Karpas-422 (cell line): ENCODE data around the gene UBE3D. TPM values are rescaled to one million over a fixed set of nuclear protein-coding genes. Genes with fewer than 3 reads are reported as not detected.

Source experiments
- DNase-seq: peaks from one replicate; pipeline ENCODE4 v3.0.0-alpha.2; 2015
- H2AFZ ChIP-seq: fragments of 200-600 bp; sonication (generic); 2 replicates; pipeline ENCODE4 v1.6.1; 2014; ENCODE audit warnings: antibody characterized with exemption, low read length, mixed read lengths
- H3K27ac ChIP-seq: fragments of 200-600 bp; sonication (generic); 2 replicates; pipeline ENCODE4 v1.5.1; 2014; ENCODE audit warnings: mild to moderate bottlenecking, low read length, moderate library complexity
- H3K27me3 ChIP-seq: fragments of 200-600 bp; sonication (generic); 2 replicates; pipeline ENCODE4 v1.6.1; 2014; ENCODE audit warnings: low read length, mixed read lengths
- H3K36me3 ChIP-seq: fragments of 200-600 bp; sonication (generic); 2 replicates; pipeline ENCODE4 v1.6.1; 2014; ENCODE audit warnings: low read length, mixed read lengths; ENCODE audit not compliant: insufficient read depth
- H3K4me1 ChIP-seq: fragments of 200-600 bp; sonication (generic); 2 replicates; pipeline ENCODE4 v1.6.1; 2014; ENCODE audit warnings: mild to moderate bottlenecking, low read length, mixed read lengths
- H3K4me2 ChIP-seq: fragments of 200-600 bp; sonication (generic); 2 replicates; pipeline ENCODE4 v1.6.1; 2014; ENCODE audit warnings: low read length, low read depth, mild to moderate bottlenecking; ENCODE audit not compliant: poor library complexity, severe bottlenecking
- H3K4me3 ChIP-seq: fragments of 200-600 bp; sonication (generic); 2 replicates; pipeline ENCODE4 v1.5.1; 2014; ENCODE audit warnings: mild to moderate bottlenecking, antibody characterized with exemption, low read length, mixed read lengths
- H3K79me2 ChIP-seq: fragments of 200-600 bp; sonication (generic); 2 replicates; pipeline ENCODE4 v1.6.1; 2014; ENCODE audit warnings: mild to moderate bottlenecking, low read length, mixed read lengths
- H3K9ac ChIP-seq: fragments of 200-600 bp; sonication (generic); 2 replicates; pipeline ENCODE4 v1.6.0; 2014; ENCODE audit warnings: low read length
- H3K9me2 ChIP-seq: fragments of 200-600 bp; sonication (generic), shearing (Covaris generic); replicated peaks from 2 replicates; pipeline ENCODE4 v1.6.0; 2014; ENCODE audit warnings: mild to moderate bottlenecking, low read length, moderate library complexity; ENCODE audit not compliant: insufficient read depth
- H3K9me3 ChIP-seq: fragments of 300-700, 200-600 bp; sonication (generic); 2 replicates; pipeline ENCODE4 v1.6.1; 2014; ENCODE audit warnings: low read length, mixed read lengths
- H4K20me1 ChIP-seq: fragments of 200-600 bp; sonication (generic); 2 replicates; pipeline ENCODE4 v1.6.1; 2014; ENCODE audit warnings: mild to moderate bottlenecking, antibody characterized with exemption, low read length, low read depth; ENCODE audit not compliant: insufficient read depth
- total RNA-seq: library from RNA; depleted of rRNA; stranded (reverse); fragments of >200 nt; shearing (Covaris generic); gene quantifications from 2 replicates; pipeline ENCODE4 v1.2.3, GENCODE V29; 2014; ENCODE audit warnings: low replicate concordance

Gene UBE3D
- total RNA-seq, 1 experiment from 2014 or later, result 25.1 TPM

DNA sequence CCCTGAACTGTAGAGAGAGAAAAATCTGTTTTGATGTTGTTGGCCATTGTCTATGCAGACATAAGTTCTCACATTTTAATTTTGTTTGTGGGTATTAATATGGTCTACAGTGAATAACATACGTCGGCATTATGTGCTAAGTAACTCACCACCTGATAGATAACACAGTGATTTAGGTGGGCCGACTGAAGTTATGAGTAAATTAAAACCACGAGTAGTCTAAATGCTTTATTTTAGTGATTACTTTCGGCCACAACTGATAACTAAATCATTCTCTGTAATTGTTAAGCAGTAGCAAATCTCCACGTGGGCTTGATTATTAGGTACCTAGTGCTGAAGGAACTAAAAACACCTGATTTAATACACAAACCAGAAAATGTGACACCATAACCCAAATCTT is 3.0 kb upstream of the UBE3D start:
- Histone ChIP-seq H3K9me2 (no peaks in the 10 kb centered on the region), H3K9ac (peak overlapping the region; percentile 86), H3K79me2 (peaks cover 78% of the 10 kb centered on the region), H4K20me1 (no peaks in the 10 kb centered on the region), H2AFZ (0 out of 2 replicates have a peak overlapping the region, but pooled peaks have one; percentile 13), H3K4me2 (peak overlapping the region; percentile 84), H3K36me3 (no peaks in the 10 kb centered on the region), H3K4me1 (peaks cover 63% of the 10 kb centered on the region), H3K27ac (peak overlapping the region; percentile 94), H3K27me3 (no peaks in the 10 kb centered on the region), H3K4me3 (peak overlapping the region; percentile 86), H3K9me3 (no peaks in the 10 kb centered on the region)
- peak; percentile 50 for DNase-seq

DNA sequence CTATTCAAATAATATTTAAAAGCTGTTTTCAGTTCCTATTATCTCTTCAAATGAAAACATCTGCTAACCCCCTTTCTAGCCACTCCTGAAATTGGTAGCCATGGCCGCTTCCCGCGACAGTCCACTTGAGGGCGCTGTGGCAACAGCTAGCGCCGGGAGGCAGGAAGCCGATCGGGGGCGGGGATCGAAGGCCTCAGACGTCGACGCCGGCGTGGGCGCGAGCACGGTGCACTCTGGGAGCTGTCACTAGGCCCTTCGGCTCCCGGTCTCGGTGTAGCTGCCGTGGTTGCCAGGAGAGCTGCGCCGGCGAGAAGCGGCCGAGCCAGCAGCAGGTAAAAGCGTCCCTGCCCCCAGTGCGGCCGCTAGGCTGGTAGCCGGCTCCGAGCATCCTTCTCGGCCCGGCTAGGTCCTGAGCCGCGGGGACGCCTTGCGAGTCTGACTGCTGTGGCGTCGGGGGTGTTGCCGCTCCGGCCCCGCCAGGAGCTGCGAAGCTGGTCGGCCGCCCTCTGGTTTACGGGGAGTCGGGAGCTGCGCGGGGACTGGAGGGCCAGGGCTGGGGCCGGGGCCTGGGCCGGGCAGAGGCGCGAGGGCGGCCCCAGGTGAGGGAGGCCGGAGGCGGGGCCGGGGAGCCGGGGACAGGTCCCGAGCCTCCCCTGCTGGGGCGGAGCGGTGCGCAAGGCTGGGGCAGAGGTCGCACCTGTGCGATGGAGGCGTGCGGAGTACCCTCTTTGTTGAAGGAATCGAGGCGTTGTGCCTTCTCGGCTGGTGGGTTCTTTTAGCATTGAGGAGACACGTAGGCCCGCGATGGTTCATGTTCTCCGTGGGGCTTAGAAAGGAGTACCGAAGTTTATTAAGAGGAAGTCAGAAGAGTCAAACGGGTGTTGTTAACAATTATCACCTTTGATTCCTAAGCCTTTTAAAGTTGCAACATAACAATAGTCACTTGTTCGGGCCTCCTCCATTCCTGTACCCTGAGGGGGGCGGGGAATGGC is 2.1 kb upstream of the UBE3D start, which contains the start of gene DOP1A:
Gene DOP1A, plus strand, starts transcription at position 224 of the 992 bp plus-strand sequence. CDS start 29,307 bp downstream, outside the sequence.
- peak within 1 kb of the TSS; percentile 44 for H2AFZ ChIP-seq
- no peaks in the 10 kb centered on the region for H3K9me3 ChIP-seq
- peak within 1 kb of the TSS; percentile 94 for H3K27ac ChIP-seq
- no peaks in the 10 kb centered on the region for H4K20me1 ChIP-seq
- H3K4me3 ChIP-seq, result peak within 1 kb of the TSS; percentile 86
- H3K79me2 ChIP-seq, result peaks cover 78% of the 10 kb centered on the region
- peaks cover 68% of the 10 kb centered on the region for H3K4me1 ChIP-seq
- peaks cover 3% of the 10 kb centered on the region; the same call in 1 of the 2 replicates for H3K36me3 ChIP-seq
- H3K9ac ChIP-seq, result peak within 1 kb of the TSS; percentile 86
- DNase-seq, result peak; percentile 99
- H3K27me3 ChIP-seq, result no peaks in the 10 kb centered on the region
- no peaks in the 10 kb centered on the region for H3K9me2 ChIP-seq
- peak within 1 kb of the TSS; percentile 85 for H3K4me2 ChIP-seq

DNA sequence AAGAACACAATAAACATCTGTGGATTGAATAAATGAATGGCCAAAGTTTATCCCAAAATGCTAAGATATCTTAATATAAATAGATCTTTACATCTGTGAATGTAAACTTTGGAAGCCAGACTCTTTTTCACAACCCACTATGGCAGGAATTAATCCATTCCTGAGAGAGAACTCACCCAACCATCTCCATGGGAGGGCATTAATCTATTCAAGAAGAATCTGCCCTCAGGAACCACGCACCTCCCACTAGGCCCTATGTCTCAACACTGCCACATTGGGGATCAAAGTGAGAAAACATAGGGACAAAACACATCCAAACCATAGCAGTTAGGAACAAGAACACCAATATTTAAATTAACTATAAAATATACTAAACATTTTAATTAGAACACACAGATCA is 3.4 kb downstream of the UBE3D start:
- Histone ChIP-seq H3K9me2 (no peaks in the 10 kb centered on the region), H2AFZ (no peak overlapping the region), H3K9me3 (no peaks in the 10 kb centered on the region), H3K27ac (no peak overlapping the region), H3K4me2 (no peak overlapping the region), H4K20me1 (no peaks in the 10 kb centered on the region), H3K27me3 (no peaks in the 10 kb centered on the region), H3K79me2 (peaks cover 75% of the 10 kb centered on the region), H3K36me3 (peaks cover 7% of the 10 kb centered on the region; the same call in 1 of the 2 replicates), H3K4me1 (peaks cover 68% of the 10 kb centered on the region), H3K4me3 (no peak overlapping the region), H3K9ac (no peak overlapping the region)
- no peak for DNase-seq

DNA sequence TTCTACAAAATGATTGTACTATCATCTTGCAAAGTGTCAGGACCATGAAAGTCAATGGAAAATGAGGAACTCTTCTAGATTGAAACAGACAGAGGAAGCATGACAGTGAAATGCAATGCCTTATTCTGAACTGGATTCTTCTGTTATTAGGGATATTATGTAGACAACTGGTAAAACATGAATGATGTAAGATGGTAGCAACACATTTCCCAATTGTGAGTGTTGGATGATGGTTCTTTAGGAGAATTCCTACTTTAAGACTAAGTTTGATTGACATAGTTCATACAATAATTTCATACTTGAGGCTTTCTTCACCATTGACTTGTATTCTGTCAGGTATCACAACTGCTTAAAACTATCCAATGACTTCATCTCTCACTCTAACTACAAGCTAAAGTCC is 4.5 kb downstream of the UBE3D start:
- peak overlapping the region; percentile 38 for H3K4me2 ChIP-seq
- peaks cover 62% of the 10 kb centered on the region for H3K4me1 ChIP-seq
- no peak overlapping the region for H3K9ac ChIP-seq
- no peak overlapping the region for H3K4me3 ChIP-seq
- no peak overlapping the region; the same call in 1 of the 2 replicates for H3K27ac ChIP-seq
- no peaks in the 10 kb centered on the region for H3K9me2 ChIP-seq
- no peak for DNase-seq
- H2AFZ ChIP-seq, result no peak overlapping the region
- H3K27me3 ChIP-seq, result no peaks in the 10 kb centered on the region
- H4K20me1 ChIP-seq, result no peaks in the 10 kb centered on the region
- peaks cover 80% of the 10 kb centered on the region for H3K79me2 ChIP-seq
- H3K36me3 ChIP-seq, result peaks cover 15% of the 10 kb centered on the region; the same call in 1 of the 2 replicates
- H3K9me3 ChIP-seq, result no peaks in the 10 kb centered on the region

DNA sequence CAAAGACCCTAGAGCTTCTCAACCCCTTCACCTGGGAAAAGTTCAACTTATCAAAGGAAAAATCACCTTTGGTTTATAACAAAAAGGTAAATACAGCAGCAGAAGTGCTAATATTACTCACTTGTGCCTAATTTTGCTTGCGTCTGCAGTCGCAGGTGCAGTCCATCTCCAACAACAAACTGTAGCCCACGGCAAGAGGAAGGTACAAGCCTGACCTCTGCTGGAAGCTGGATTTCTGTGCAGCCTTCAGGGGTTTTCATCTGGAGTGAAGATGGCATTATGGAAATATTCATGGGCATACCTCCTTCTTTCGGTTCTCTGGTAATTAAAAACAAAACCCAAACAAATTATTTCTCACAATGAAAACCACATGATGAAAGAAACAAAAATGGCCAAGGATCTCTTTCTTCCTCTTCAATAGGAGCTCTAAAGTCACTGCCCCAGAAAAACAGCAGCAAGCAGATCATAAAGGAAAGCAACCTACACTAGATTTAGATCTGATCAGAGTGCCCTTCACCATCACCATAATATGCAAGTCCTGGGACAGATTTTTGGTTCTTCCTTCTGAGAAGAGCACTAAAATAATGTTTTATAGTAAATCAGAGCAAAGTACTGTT is 7.8 kb downstream of the UBE3D start:
- no peaks in the 10 kb centered on the region for H3K9me2 ChIP-seq
- peak; percentile 82 for DNase-seq

DNA sequence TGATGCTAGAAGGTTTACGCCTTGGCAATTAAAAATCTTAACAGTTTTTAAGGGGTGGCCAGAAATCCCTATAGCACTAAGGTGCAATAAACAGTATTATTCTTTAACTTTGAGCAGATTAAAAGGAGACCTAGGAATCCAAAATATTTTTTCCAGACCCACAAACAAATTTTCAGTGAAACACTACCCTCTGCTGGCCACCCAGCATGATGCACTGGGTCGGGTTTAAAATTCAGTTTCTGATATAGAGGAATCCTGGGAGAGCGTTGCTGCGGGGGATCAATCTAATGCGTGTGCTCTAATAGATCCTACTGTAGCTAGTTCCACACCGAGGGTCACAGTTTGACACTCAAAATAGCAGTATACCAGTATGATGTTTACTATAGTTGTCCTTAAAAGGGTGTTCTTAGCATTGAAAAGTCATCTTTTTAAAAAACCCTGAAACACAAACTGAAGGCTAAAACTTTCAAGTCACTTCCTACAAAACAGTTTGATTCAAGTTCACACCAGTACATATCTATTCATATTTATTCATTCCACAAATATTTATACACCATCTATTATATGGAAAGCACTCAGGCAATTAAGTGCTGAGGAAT is 10.2 kb downstream of the UBE3D start:
- peaks cover 34% of the 10 kb centered on the region; the same call in 1 of the 2 replicates for H3K36me3 ChIP-seq
- no peaks in the 10 kb centered on the region for H3K9me3 ChIP-seq
- H3K4me1 ChIP-seq, result peaks cover 25% of the 10 kb centered on the region
- DNase-seq, result peak; percentile 82
- H3K9ac ChIP-seq, result no peak overlapping the region
- no peaks in the 10 kb centered on the region for H3K27me3 ChIP-seq
- H3K79me2 ChIP-seq, result peaks cover 80% of the 10 kb centered on the region
- no peak overlapping the region for H3K4me3 ChIP-seq
- H2AFZ ChIP-seq, result no peak overlapping the region
- H3K9me2 ChIP-seq, result no peaks in the 10 kb centered on the region
- H4K20me1 ChIP-seq, result no peaks in the 10 kb centered on the region
- H3K27ac ChIP-seq, result no peak overlapping the region
- H3K4me2 ChIP-seq, result peak overlapping the region; percentile 31

More for the DNA sequence above, 7.8 kb downstream of the UBE3D start:
- H2AFZ ChIP-seq, result no peak overlapping the region
- H3K27ac ChIP-seq, result 0 out of 2 replicates have a peak overlapping the region, but pooled peaks have one; percentile 12
- no peak overlapping the region for H3K4me3 ChIP-seq
- 0 out of 2 replicates have a peak overlapping the region, but pooled peaks have one; percentile 6 for H3K9ac ChIP-seq
- no peak overlapping the region for H3K4me2 ChIP-seq
- peaks cover 48% of the 10 kb centered on the region for H3K4me1 ChIP-seq
- H3K79me2 ChIP-seq, result peaks cover 80% of the 10 kb centered on the region
- peaks cover 28% of the 10 kb centered on the region; the same call in 1 of the 2 replicates for H3K36me3 ChIP-seq
- no peaks in the 10 kb centered on the region for H3K9me3 ChIP-seq
- H4K20me1 ChIP-seq, result no peaks in the 10 kb centered on the region
- H3K27me3 ChIP-seq, result no peaks in the 10 kb centered on the region

DNA sequence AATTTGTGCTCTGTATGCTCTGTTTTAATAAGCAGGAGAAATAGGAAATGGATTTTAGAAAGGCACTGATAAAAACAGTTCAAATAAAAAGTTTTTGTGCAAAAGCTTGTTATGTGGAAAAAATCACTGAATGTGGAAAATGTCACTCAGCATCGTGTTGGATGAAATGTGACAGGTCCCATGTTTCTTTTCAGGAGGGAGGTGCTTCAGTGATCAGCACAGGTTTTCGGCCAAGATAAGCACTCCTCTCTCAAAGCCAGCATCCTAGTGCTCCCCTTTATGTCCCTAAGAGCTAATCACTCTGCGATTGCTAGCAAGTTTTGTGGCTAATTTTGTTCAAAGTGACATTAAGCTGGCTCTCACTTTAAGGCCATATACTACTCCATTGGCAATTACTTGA is 12.0 kb downstream of the UBE3D start:
- H3K9ac ChIP-seq, result no peak overlapping the region
- no peaks in the 10 kb centered on the region for H3K9me3 ChIP-seq
- DNase-seq, result no peak
- H3K36me3 ChIP-seq, result peaks cover 44% of the 10 kb centered on the region; the same call in 1 of the 2 replicates
- H2AFZ ChIP-seq, result no peak overlapping the region
- H3K4me1 ChIP-seq, result peaks cover 23% of the 10 kb centered on the region
- H3K27ac ChIP-seq, result no peak overlapping the region
- no peaks in the 10 kb centered on the region for H4K20me1 ChIP-seq
- no peak overlapping the region for H3K4me3 ChIP-seq
- peaks cover 79% of the 10 kb centered on the region for H3K79me2 ChIP-seq
- no peaks in the 10 kb centered on the region for H3K27me3 ChIP-seq
- no peak overlapping the region for H3K4me2 ChIP-seq
- H3K9me2 ChIP-seq, result no peaks in the 10 kb centered on the region
